Subcutaneous adipose tissue (tissue), 4 donors: ENCODE data around the gene SRGAP3. TPM values are rescaled to one million over a fixed set of nuclear protein-coding genes. Genes with fewer than 3 reads are reported as not detected.

Experiments used
- CTCF ChIP-seq: fragments of 450-650 bp; IDR thresholded peaks from one replicate; pipeline ENCODE4 v1.5.1; 2016; ENCODE audit warnings: low read depth, mild to moderate bottlenecking, control low read depth, antibody characterized with exemption, moderate library complexity
- total RNA-seq, 4 donors: library from RNA; depleted of rRNA; stranded (reverse); fragments of >200 nt; gene quantifications; one replicate each; pipeline ENCODE4 v1.1.0, GENCODE V29; 2016

SRGAP3 gene
- total RNA-seq, 4 donors from 2014 or later: 1.6 to 14.1 (median 8.9) TPM

- TF ChIP-seq CTCF: no peak
These were observed 214.0 kb downstream of the SRGAP3 start for GRCh38 chr3:9035473-9035872.

DNA sequence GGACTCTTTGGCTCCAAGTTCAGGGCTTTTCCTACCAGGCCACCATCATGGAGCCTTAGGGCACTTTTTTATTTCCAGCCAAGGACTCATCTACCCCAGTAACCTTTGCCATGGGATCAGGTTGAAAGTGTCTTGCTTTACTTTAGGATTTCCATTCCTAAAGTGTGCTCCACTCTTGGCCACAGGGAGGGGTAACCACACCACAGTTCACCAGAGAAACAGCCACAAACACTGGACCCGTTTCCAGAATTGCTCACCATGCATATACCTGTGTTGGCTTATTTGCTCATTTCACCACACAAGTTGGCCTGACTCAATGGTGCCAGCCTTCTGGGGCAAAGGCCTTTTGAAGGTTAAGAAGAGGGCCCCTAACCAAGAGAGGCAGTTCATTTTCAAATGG is 215.6 kb downstream of the SRGAP3 start:
- TF ChIP-seq CTCF: no peak

DNA sequence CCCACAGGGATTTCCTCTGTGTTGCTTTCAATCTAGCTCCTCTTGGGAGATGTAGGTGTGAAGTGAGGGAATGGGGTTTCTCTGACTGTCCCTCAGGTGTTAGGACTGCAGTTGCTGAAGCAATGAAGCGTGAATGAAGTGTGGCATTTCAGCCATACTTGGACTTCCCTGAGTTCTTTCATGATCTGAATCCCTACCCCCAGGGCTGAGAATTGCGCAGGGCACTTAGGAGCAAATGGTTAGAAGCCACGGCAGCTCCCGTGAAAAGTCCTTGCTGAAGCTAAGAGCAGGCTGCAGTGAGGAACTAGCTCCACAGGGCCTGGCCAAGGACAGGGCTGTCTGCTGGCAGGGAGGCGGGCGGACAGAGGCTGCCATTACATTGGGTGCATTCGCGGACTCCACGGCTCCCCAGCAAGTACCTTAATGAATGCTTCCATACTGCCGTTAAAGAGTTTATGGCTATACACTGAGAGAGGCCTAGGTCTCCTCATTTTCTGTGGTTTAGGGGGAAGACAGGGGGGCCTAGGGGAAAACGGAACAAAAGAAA is 217.1 kb downstream of the SRGAP3 start:
- TF ChIP-seq CTCF: no peak

GRCh38 chr3:9030034-9030433 is 219.4 kb downstream of the SRGAP3 start:
- no peak for TF ChIP-seq CTCF

GRCh38 chr3:9028134-9028533 is 221.3 kb downstream of the SRGAP3 start:
- TF ChIP-seq CTCF: no peak

DNA sequence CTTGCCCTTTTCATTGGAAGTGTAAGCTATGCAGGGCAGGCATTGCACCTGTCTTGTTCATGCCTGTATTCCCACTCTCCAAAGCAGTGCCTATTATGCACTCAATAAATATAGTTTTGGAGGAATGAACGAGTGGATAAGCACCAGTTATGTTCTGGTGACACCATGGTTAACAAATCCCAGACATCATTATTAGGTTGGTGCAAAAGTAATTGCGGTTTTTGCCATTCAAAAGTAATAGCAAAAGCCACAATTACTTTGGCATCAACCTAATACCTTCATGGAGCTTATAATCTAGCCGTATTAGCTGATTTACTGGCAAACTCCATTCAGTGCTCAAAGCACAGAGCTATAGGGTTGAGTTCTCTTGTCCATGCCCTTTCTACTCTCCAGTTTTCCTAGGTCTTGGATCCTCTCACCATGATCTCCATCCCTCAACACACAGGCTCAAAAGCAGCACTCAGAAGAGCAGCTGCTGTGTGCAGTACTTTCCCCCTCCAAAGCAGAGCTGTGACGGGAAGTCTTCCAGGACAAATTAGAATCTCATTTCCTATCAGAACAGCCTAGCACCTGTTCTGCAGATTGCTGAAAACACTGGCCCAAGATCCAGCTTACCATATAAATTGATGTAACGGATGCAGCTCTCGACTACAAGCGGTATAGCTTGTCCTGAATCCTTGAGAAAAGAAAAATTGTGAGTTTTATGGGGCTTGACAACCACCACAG is 223.0 kb downstream of the SRGAP3 start:
- TF ChIP-seq CTCF: no peak

DNA sequence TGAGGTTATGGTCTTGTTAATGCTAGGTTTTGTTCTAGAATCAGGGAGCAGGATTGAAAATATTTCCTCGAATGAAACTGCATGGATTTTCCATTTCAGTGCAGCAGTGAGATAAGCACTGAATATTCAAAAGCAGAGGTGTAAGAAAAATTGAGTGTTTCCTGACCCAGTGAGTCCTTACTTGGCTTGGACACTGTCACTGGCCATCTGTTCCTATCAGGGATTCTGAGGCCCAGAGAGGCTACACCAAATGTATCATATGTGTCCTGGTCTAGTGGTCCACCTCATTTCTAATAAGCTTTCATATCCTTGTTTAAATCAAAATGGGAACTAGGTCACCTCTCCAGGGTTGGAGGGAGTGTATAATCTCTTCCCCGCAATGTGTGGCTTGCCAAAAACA is 225.1 kb downstream of the SRGAP3 start:
- TF ChIP-seq CTCF: no peak
